Measurements from ENCODE around the gene FSIP1. TPM values are rescaled to one million over a fixed set of nuclear protein-coding genes. Genes with fewer than 3 reads are reported as not detected.

The FSIP1 gene
- total RNA-seq, 5 donors from 2014 or later (not counting 1 experiment from before 2014, with no cell fraction given): 0.30 to 1.0 (median 0.43) TPM

- Histone ChIP-seq H3K27me3 (replicated peaks in 1 of 2; ENCODE audit: control insufficient read depth in 2 of 2, extremely low read depth in 1 of 2, insufficient read depth in 2 of 2, low read length in 1 of 2) (no peaks in the 10 kb centered on the region), H3K27ac (ENCODE audit: low read length) (peak overlapping the region; percentile 90), H3K9me3 (no peaks in the 10 kb centered on the region), H3K4me3 (ENCODE audit: control insufficient read depth in 1 of 2, extremely low read depth in 1 of 2, low read length in 1 of 2) (no peak overlapping the region), H3K36me3 (ENCODE audit: control insufficient read depth in 2 of 2, extremely low read depth in 1 of 2, insufficient read depth in 1 of 2, low read length in 1 of 2) (no peaks in the 10 kb centered on the region), H3K4me1 (ENCODE audit: control insufficient read depth in 1 of 2, extremely low read depth in 1 of 2, insufficient read depth in 2 of 2, low read length in 2 of 2) (peaks cover 0 to 69% of the 10 kb centered on the region in 2 experiments)
- Mint-ChIP-seq H3K27me3 (no peaks in the 10 kb centered on the region), H3K4me3 (peak overlapping the region in 1 of 3 donors; percentile 13), H3K27ac (peak overlapping the region; percentile 92 to 98), H3K9me3 (no peaks in the 10 kb centered on the region), H3K4me1 (peaks cover 40 to 69% (median 66%) of the 10 kb centered on the region in 3 donors), H3K36me3 (peaks cover 6% of the 10 kb centered on the region)
- WGBS (ENCODE audit: insufficient coverage): 3% methylated on average over 4 of the region's 5 CpGs
- ChIA-PET POLR2A (interaction anchor here in 1 of 2 donors (1.2 kb wide), 1 partner anchor 13 kb away, joined by 3 read pairs; no protein-coding TSS in a partner anchor), CTCF (interaction anchor here in 1 of 2 donors (0.6 to 3.1 kb wide), 6 partner anchors 12 to 145 kb away, joined by 3 to 12 read pairs (median 4); no protein-coding TSS in a partner anchor)
- ATAC-seq (replicated peaks in 1 of 4) (peak; percentile 66 to 75 (median 70)), DNase-seq (peak; percentile 27 to 74 (median 49))
Measured at GRCh38 chr15:39629371-39629770, 153.3 kb downstream of the FSIP1 start.

- Histone ChIP-seq H3K36me3 (ENCODE audit: control insufficient read depth in 2 of 2, extremely low read depth in 1 of 2, insufficient read depth in 1 of 2, low read length in 1 of 2) (no peaks in the 10 kb centered on the region), H3K4me3 (ENCODE audit: control insufficient read depth in 1 of 2, extremely low read depth in 1 of 2, low read length in 1 of 2) (no peak overlapping the region), H3K27me3 (replicated peaks in 1 of 2; ENCODE audit: control insufficient read depth in 2 of 2, extremely low read depth in 1 of 2, insufficient read depth in 2 of 2, low read length in 1 of 2) (no peaks in the 10 kb centered on the region), H3K9me3 (no peaks in the 10 kb centered on the region), H3K4me1 (ENCODE audit: control insufficient read depth in 1 of 2, extremely low read depth in 1 of 2, insufficient read depth in 2 of 2, low read length in 2 of 2) (peaks cover 0 to 75% of the 10 kb centered on the region in 2 experiments), H3K27ac (ENCODE audit: low read length) (peak overlapping the region; percentile 90)
- ChIA-PET CTCF (interaction anchor here in 1 of 2 donors (0.9 to 3.1 kb wide), 4 partner anchors 13 to 129 kb away, joined by 3 to 12 read pairs (median 4); no protein-coding TSS in a partner anchor), POLR2A (no interaction called here)
- H3K4me1 Mint-ChIP-seq: peaks cover 44 to 76% (median 73%) of the 10 kb centered on the region in 3 donors
- ATAC-seq (replicated peaks in 1 of 4) (no peak), DNase-seq (no peak)
- no peaks in the 10 kb centered on the region for H3K27me3 Mint-ChIP-seq
- 89% methylated on average over 6 of the region's 9 CpGs for WGBS (ENCODE audit: insufficient coverage)
- H3K4me3 Mint-ChIP-seq: peak overlapping the region in 1 of 3 donors; percentile 13
- peak overlapping the region; percentile 92 to 98 for H3K27ac Mint-ChIP-seq
- no peaks in the 10 kb centered on the region for H3K9me3 Mint-ChIP-seq
- H3K36me3 Mint-ChIP-seq: peaks cover 6% of the 10 kb centered on the region
Measured at GRCh38 chr15:39628546-39629257, 153.9 kb downstream of the FSIP1 start.

- peak overlapping the region; percentile 90 for H3K27ac ChIP-seq (ENCODE audit: low read length)
- ATAC-seq (replicated peaks in 1 of 4): no peak
- Mint-ChIP-seq H3K4me3 (peak overlapping the region in 1 of 3 donors; percentile 27), H3K9me3 (no peaks in the 10 kb centered on the region), H3K4me1 (peaks cover 50 to 82% (median 78%) of the 10 kb centered on the region in 3 donors), H3K27me3 (no peaks in the 10 kb centered on the region), H3K27ac (peak overlapping the region; percentile 92 to 100), H3K36me3 (peaks cover 6% of the 10 kb centered on the region)
- no peaks in the 10 kb centered on the region for H3K9me3 ChIP-seq
- H3K4me1 ChIP-seq (ENCODE audit: control insufficient read depth in 1 of 2, extremely low read depth in 1 of 2, insufficient read depth in 2 of 2, low read length in 2 of 2): peaks cover 0 to 78% of the 10 kb centered on the region in 2 experiments
- no peak for DNase-seq
- H3K36me3 ChIP-seq (ENCODE audit: control insufficient read depth in 2 of 2, extremely low read depth in 1 of 2, insufficient read depth in 1 of 2, low read length in 1 of 2): no peaks in the 10 kb centered on the region
- no peaks in the 10 kb centered on the region for H3K27me3 ChIP-seq (replicated peaks in 1 of 2; ENCODE audit: control insufficient read depth in 2 of 2, extremely low read depth in 1 of 2, insufficient read depth in 2 of 2, low read length in 1 of 2)
- WGBS (ENCODE audit: insufficient coverage): 96% methylated on average over 5 of the region's 5 CpGs
- POLR2A ChIA-PET: interaction anchor here in 1 of 2 donors (0.6 kb wide), 1 partner anchor 47 kb away, joined by 4 read pairs; the partner anchor contains the start of gene THBS1
- CTCF ChIA-PET: interaction anchor here in 1 of 2 donors (3.1 kb wide), 1 partner anchor 129 kb away, joined by 12 read pairs; no protein-coding TSS in a partner anchor
- H3K4me3 ChIP-seq (ENCODE audit: control insufficient read depth in 1 of 2, extremely low read depth in 1 of 2, low read length in 1 of 2): no peak overlapping the region
Measured at GRCh38 chr15:39628144-39628508, 154.5 kb downstream of the FSIP1 start.

- H3K4me1 ChIP-seq (ENCODE audit: control insufficient read depth in 1 of 2, extremely low read depth in 1 of 2, insufficient read depth in 2 of 2, low read length in 2 of 2): peaks cover 0 to 84% of the 10 kb centered on the region in 2 experiments
- peaks cover 6% of the 10 kb centered on the region for H3K36me3 Mint-ChIP-seq
- no peak overlapping the region for H3K4me3 ChIP-seq (ENCODE audit: control insufficient read depth in 1 of 2, extremely low read depth in 1 of 2, low read length in 1 of 2)
- H3K4me1 Mint-ChIP-seq: peaks cover 52 to 87% (median 84%) of the 10 kb centered on the region in 3 donors
- H3K9me3 Mint-ChIP-seq: no peaks in the 10 kb centered on the region
- H3K27ac Mint-ChIP-seq: peak overlapping the region; percentile 92 to 100
- H3K27ac ChIP-seq (ENCODE audit: low read length): peak overlapping the region; percentile 90
- ChIA-PET POLR2A (interaction anchor here in 1 of 2 donors (0.6 kb wide), 1 partner anchor 47 kb away, joined by 4 read pairs; the partner anchor contains the start of gene THBS1), CTCF (interaction anchor here in 1 of 2 donors (3.1 kb wide), 1 partner anchor 130 kb away, joined by 12 read pairs; no protein-coding TSS in a partner anchor)
- H3K4me3 Mint-ChIP-seq: peak overlapping the region in 1 of 3 donors; percentile 27
- no peaks in the 10 kb centered on the region for H3K36me3 ChIP-seq (ENCODE audit: control insufficient read depth in 2 of 2, extremely low read depth in 1 of 2, insufficient read depth in 1 of 2, low read length in 1 of 2)
- no peaks in the 10 kb centered on the region for H3K27me3 Mint-ChIP-seq
- 96% methylated on average over 3 of the region's 3 CpGs for WGBS (ENCODE audit: insufficient coverage)
- no peaks in the 10 kb centered on the region for H3K27me3 ChIP-seq (replicated peaks in 1 of 2; ENCODE audit: control insufficient read depth in 2 of 2, extremely low read depth in 1 of 2, insufficient read depth in 2 of 2, low read length in 1 of 2)
- no peaks in the 10 kb centered on the region for H3K9me3 ChIP-seq
- no peak for ATAC-seq (replicated peaks in 1 of 4)
- DNase-seq: no peak
Measured at GRCh38 chr15:39627451-39628143, 155.0 kb downstream of the FSIP1 start.

- Histone ChIP-seq H3K27ac (ENCODE audit: low read length) (peak overlapping the region; percentile 90), H3K4me1 (ENCODE audit: control insufficient read depth in 1 of 2, extremely low read depth in 1 of 2, insufficient read depth in 2 of 2, low read length in 2 of 2) (peaks cover 0 to 82% of the 10 kb centered on the region in 2 experiments), H3K36me3 (ENCODE audit: control insufficient read depth in 2 of 2, extremely low read depth in 1 of 2, insufficient read depth in 1 of 2, low read length in 1 of 2) (no peaks in the 10 kb centered on the region), H3K9me3 (no peaks in the 10 kb centered on the region), H3K27me3 (replicated peaks in 1 of 2; ENCODE audit: control insufficient read depth in 2 of 2, extremely low read depth in 1 of 2, insufficient read depth in 2 of 2, low read length in 1 of 2) (no peaks in the 10 kb centered on the region), H3K4me3 (ENCODE audit: control insufficient read depth in 1 of 2, extremely low read depth in 1 of 2, low read length in 1 of 2) (no peak overlapping the region)
- ATAC-seq (replicated peaks in 1 of 4) (no peak), DNase-seq (no peak)
- Mint-ChIP-seq H3K4me3 (peak overlapping the region in 2 of 3 donors; percentile 17), H3K4me1 (peaks cover 52 to 95% (median 86%) of the 10 kb centered on the region in 3 donors), H3K36me3 (peaks cover 6% of the 10 kb centered on the region), H3K9me3 (no peaks in the 10 kb centered on the region), H3K27me3 (no peaks in the 10 kb centered on the region), H3K27ac (peak overlapping the region; percentile 98 to 100)
- CTCF ChIA-PET: interaction anchor here in 1 of 2 donors (1.1 kb wide), 1 partner anchor 15 kb away, joined by 3 read pairs; no protein-coding TSS in a partner anchor
- POLR2A ChIA-PET: interaction anchor here in 1 of 2 donors (0.6 kb wide), 1 partner anchor 450 kb away, joined by 5 read pairs; no protein-coding TSS in a partner anchor
Measured at GRCh38 chr15:39625856-39626255, 156.8 kb downstream of the FSIP1 start.

GRCh38 chr15:39625451-39625850 is 157.2 kb downstream of the FSIP1 start:
- Histone ChIP-seq H3K27ac (ENCODE audit: low read length) (peak overlapping the region; percentile 90), H3K4me1 (ENCODE audit: control insufficient read depth in 1 of 2, extremely low read depth in 1 of 2, insufficient read depth in 2 of 2, low read length in 2 of 2) (peaks cover 0 to 78% of the 10 kb centered on the region in 2 experiments), H3K36me3 (ENCODE audit: control insufficient read depth in 2 of 2, extremely low read depth in 1 of 2, insufficient read depth in 1 of 2, low read length in 1 of 2) (no peaks in the 10 kb centered on the region), H3K4me3 (ENCODE audit: control insufficient read depth in 1 of 2, extremely low read depth in 1 of 2, low read length in 1 of 2) (no peak overlapping the region), H3K27me3 (replicated peaks in 1 of 2; ENCODE audit: control insufficient read depth in 2 of 2, extremely low read depth in 1 of 2, insufficient read depth in 2 of 2, low read length in 1 of 2) (no peaks in the 10 kb centered on the region), H3K9me3 (no peaks in the 10 kb centered on the region)
- ChIA-PET CTCF (interaction anchor here in 1 of 2 donors (0.5 to 1.1 kb wide), 2 partner anchors 16 to 51 kb away, joined by 3 read pairs; no protein-coding TSS in a partner anchor), POLR2A (interaction anchor here (0.6 to 1.0 kb wide), 2 partner anchors 16 to 450 kb away, joined by 3 to 5 read pairs; no protein-coding TSS in a partner anchor)
- DNase-seq (no peak), ATAC-seq (replicated peaks in 1 of 4) (no peak)
- H3K9me3 Mint-ChIP-seq: no peaks in the 10 kb centered on the region
- peak overlapping the region; percentile 98 to 100 for H3K27ac Mint-ChIP-seq
- H3K36me3 Mint-ChIP-seq: peaks cover 6% of the 10 kb centered on the region
- H3K4me1 Mint-ChIP-seq: peaks cover 51 to 92% (median 82%) of the 10 kb centered on the region in 3 donors
- 40% methylated on average over 1 of the region's 4 CpGs for WGBS (ENCODE audit: insufficient coverage)
- no peaks in the 10 kb centered on the region for H3K27me3 Mint-ChIP-seq
- peak overlapping the region; percentile 36 to 75 (median 70) for H3K4me3 Mint-ChIP-seq

Data from T-cell (primary cell).